DMS53 treated with DMSO at 0.1 percent for 48 hours (cell line): Measurements from ENCODE around the gene SFRP4.
"Not testable (repeated sequence)": the region's sequence is repeated elsewhere in the genome, so short reads cannot be mapped to it uniquely, and the experiment has no call there.

Source experiments
- DNase-seq: peaks from one replicate; lab custom pipeline; 2025; ENCODE audit not compliant: unreplicated experiment; lab: John Stamatoyannopoulos, UW

SFRP4 gene

GRCh38 chr7:37916673-37917660 is at the start of gene SFRP4:
Gene SFRP4, minus strand, starts transcription at chr7:37916817. Its CDS starts 280 bp downstream, at chr7:37916537.
- peak; percentile 61 for DNase-seq

- DNase-seq, result no peak
Observed at GRCh38 chr7:37964196-37964595, 47.6 kb upstream of the SFRP4 start.

GRCh38 chr7:37961251-37961650 is 44.6 kb upstream of the SFRP4 start:
- DNase-seq, result no peak

DNA sequence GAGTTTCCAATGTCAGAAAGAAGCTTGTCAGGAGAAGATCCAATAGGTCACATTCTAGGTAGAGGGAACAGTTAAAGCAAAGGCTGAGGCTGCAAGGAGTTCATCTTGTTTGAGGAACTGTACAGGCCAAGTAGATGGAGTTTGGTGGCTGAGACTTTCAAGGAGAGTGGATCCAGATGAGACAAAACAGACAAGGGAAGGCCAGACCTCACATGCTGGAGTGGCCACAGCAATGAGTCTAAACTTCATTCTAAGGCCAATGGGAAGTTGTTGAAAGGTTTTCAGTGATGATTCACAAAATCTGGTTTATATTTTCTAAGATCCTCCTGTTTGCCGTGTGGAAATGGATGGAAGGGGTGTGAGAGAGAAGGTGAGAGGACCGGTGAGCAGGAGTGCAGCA is 43.9 kb upstream of the SFRP4 start:
- DNase-seq, result no peak

GRCh38 chr7:37957221-37957970 is 40.8 kb upstream of the SFRP4 start:
- no peak for DNase-seq

DNA sequence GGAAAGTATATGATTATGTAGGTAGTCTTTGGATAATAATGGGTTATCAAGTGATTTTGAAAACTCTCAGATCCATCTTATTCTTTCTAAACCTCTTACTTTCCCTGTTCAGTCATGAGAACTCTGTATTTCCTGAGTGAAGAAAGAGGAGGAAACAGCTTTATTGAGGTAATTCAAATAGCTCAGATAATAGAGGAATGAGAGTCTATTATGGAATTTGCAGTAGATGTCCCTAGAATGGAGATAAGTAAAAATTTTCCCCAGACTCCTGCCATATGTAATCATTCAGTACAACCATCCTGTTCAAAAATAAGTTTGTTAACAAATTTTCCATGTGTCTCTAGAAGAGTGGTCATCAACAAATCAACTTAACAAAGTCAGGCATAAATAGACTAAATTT is 40.2 kb upstream of the SFRP4 start:
- no peak for DNase-seq

DNA sequence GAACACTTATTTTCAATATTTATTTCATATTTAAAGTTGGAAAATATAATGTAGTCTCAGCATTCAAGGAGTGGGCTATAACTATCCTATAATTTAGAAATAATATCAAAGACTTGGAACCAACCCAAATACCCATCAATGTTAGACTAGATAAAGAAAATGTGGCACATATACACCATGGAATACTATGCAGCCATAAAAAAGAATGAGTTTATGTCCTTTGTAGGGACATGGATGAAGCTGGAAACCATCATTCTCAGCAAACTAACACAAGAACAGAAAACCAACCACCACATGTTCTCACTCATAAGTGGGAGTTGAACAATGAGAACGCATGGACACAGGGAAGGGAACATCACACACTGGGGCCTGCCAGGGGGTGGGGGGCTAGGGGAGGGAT is 37.6 kb upstream of the SFRP4 start:
- DNase-seq, result not testable (repeated sequence)

DNA sequence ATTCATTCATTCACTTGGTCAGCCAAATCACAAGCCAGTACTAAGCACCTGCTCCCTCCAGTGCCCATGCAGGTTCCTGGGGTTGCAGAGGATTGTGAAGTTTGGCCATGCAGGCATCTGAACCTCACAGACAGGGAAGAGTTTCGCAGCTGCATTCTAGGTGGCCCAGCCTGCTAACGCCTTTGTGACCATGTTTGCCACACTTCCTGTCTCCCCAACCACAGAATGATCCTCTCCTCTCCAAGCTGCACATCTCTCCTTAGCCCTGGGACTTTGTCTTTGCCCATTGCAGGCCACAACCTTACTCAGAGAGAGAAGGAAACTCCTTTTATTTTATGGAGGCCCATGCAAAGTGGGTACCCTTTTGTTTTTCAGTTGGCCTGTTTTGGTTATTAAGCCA is 35.6 kb upstream of the SFRP4 start:
- no peak for DNase-seq

DNA sequence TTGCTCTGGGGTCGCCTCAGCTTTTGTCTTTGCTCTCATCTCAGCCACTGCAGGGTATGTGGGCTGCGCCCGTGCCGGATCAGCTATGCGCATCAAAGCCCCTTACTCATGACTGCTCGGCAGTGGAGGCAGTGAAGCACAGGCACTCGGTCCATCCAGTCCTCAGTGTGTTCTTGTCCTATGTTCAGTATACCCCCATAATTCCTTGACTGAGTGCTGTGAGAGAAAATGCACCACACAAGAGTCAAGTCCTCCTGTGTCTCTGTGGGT is 31.3 kb upstream of the SFRP4 start:
- no peak for DNase-seq

GRCh38 chr7:37947138-37947940 is 30.7 kb upstream of the SFRP4 start:
- DNase-seq, result no peak

GRCh38 chr7:37945336-37945735 is 28.7 kb upstream of the SFRP4 start:
- no peak for DNase-seq

DNA sequence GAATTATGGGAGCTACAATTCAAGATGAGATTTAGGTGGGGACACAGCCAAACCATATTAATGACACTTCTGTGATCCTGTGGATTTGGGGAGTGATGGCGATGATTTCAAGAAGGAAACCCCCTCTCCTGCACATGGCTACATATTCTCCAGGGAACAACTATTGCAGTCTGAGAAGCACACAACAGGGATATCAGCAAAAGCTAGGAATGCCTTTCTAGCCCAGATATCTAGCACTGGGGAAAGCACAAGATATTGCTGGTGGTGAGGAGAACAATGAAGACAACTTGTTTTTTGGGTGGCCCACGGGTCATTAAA is 28.1 kb upstream of the SFRP4 start:
- DNase-seq, result no peak

- DNase-seq, result no peak
Observed at GRCh38 chr7:37943905-37944736, 27.5 kb upstream of the SFRP4 start.

GRCh38 chr7:37942934-37943610 is 26.5 kb upstream of the SFRP4 start:
- DNase-seq, result no peak

- no peak for DNase-seq
Observed at GRCh38 chr7:37933018-37933566, 16.5 kb upstream of the SFRP4 start.

- DNase-seq, result no peak
Observed at GRCh38 chr7:37932543-37932942, 15.9 kb upstream of the SFRP4 start.

DNA sequence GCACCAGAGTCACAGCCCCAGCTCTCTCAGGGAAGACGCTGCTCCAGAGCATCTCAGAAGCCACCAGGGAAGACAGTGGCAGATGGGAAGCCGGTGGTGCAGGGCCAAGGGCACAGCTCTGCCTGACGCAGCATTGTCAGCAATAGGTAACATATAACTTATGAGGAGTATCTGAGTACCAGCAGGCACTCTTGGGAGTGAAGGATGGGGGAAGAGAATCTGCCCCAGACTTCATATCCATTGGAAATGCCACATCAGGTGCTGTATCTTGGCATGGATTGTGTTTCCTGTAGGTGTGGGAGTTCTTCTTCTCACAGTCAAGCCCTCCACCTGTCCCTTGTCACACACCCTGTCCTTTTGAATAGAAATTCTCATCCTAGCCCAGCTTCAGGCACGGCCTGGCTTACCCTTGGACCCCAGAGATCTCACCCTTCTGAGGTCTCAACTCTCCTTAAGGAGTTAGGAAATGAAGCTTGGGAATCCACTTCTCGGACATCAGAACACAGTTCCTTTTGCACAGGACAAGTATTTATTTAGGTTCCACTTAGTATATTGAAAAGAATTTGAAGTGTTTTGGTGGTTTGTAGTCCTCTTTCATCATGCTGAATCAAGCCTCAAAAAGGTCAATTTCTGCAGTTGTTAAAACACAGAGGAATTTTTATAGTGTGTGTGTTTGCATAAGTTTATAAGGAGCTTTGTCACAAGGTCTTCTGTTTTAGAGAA is 13.8 kb upstream of the SFRP4 start:
- DNase-seq, result no peak

GRCh38 chr7:37928878-37929277 is 12.3 kb upstream of the SFRP4 start:
- no peak for DNase-seq

GRCh38 chr7:37927773-37928444 is 11.3 kb upstream of the SFRP4 start:
- DNase-seq, result no peak
